ENCODE results near the gene MPPED2.

MPPED2 gene

GRCh38 chr11:30497600-30497999, 88.6 kb downstream of the MPPED2 start:
- TF ChIP-seq Cebpa-rat (IDR thresholded peaks at IDR 0.05), result no peak
- Histone ChIP-seq H3K4me2 (no peak overlapping the region), H3K9ac (no peak overlapping the region), H3K9me3 (no peaks in the 10 kb centered on the region), H3K27ac (no peak overlapping the region), H3K27me3 (no peaks in the 10 kb centered on the region), H4K20me1 (no peaks in the 10 kb centered on the region), H3K4me3 (no peak overlapping the region), H3K36me3 (peaks cover 5% of the 10 kb centered on the region; the same call in 1 of the 2 replicates), H3K4me1 (0 out of 2 replicates have a peak, but pooled peaks cover 5% of the 10 kb centered on the region)

GRCh38 chr11:30496935-30497334, 89.2 kb downstream of the MPPED2 start:
- Histone ChIP-seq H3K4me3 (no peak overlapping the region), H3K4me1 (0 out of 2 replicates have a peak, but pooled peaks cover 4% of the 10 kb centered on the region), H3K4me2 (no peak overlapping the region), H3K9ac (no peak overlapping the region), H3K36me3 (peaks cover 5% of the 10 kb centered on the region; the same call in 1 of the 2 replicates), H3K27me3 (no peaks in the 10 kb centered on the region), H3K27ac (no peak overlapping the region), H4K20me1 (no peaks in the 10 kb centered on the region), H3K9me3 (no peaks in the 10 kb centered on the region)
- no peak for TF ChIP-seq Cebpa-rat (IDR thresholded peaks at IDR 0.05)

GRCh38 chr11:30495437-30495836, 90.7 kb downstream of the MPPED2 start:
- Histone ChIP-seq H3K36me3 (peaks cover 5% of the 10 kb centered on the region; the same call in 1 of the 2 replicates), H3K4me3 (no peak overlapping the region), H4K20me1 (no peaks in the 10 kb centered on the region), H3K4me1 (no peaks in the 10 kb centered on the region), H3K9me3 (no peaks in the 10 kb centered on the region), H3K9ac (no peak overlapping the region), H3K4me2 (no peak overlapping the region), H3K27me3 (no peaks in the 10 kb centered on the region), H3K27ac (no peak overlapping the region)
- TF ChIP-seq Cebpa-rat (IDR thresholded peaks at IDR 0.05), result no peak

- no peak for TF ChIP-seq Cebpa-rat (IDR thresholded peaks at IDR 0.05)
- no peak overlapping the region for H3K27ac ChIP-seq
- H3K36me3 ChIP-seq, result peaks cover 18% of the 10 kb centered on the region; the same call in 1 of the 2 replicates
- H4K20me1 ChIP-seq, result no peaks in the 10 kb centered on the region
- no peaks in the 10 kb centered on the region for H3K9me3 ChIP-seq
- H3K9ac ChIP-seq, result no peak overlapping the region
- H3K4me1 ChIP-seq, result no peaks in the 10 kb centered on the region
- H3K4me2 ChIP-seq, result no peak overlapping the region
- no peaks in the 10 kb centered on the region for H3K27me3 ChIP-seq
- H3K4me3 ChIP-seq, result no peak overlapping the region
Observed at GRCh38 chr11:30489511-30489910, 96.6 kb downstream of the MPPED2 start.

- H3K9me3 ChIP-seq, result no peaks in the 10 kb centered on the region
- H3K4me1 ChIP-seq, result no peaks in the 10 kb centered on the region
- no peak overlapping the region for H3K4me3 ChIP-seq
- no peak for TF ChIP-seq Cebpa-rat (IDR thresholded peaks at IDR 0.05)
- no peak overlapping the region for H3K27ac ChIP-seq
- no peak overlapping the region for H3K4me2 ChIP-seq
- H3K36me3 ChIP-seq, result peaks cover 16% of the 10 kb centered on the region; the same call in 1 of the 2 replicates
- H4K20me1 ChIP-seq, result no peaks in the 10 kb centered on the region
- H3K9ac ChIP-seq, result no peak overlapping the region
- H3K27me3 ChIP-seq, result no peaks in the 10 kb centered on the region
Observed at GRCh38 chr11:30489076-30489475, 97.1 kb downstream of the MPPED2 start.

- no peaks in the 10 kb centered on the region for H3K4me1 ChIP-seq
- H3K36me3 ChIP-seq, result peaks cover 14% of the 10 kb centered on the region; the same call in 1 of the 2 replicates
- no peaks in the 10 kb centered on the region for H4K20me1 ChIP-seq
- H3K9me3 ChIP-seq, result no peaks in the 10 kb centered on the region
- H3K4me3 ChIP-seq, result no peak overlapping the region
- H3K4me2 ChIP-seq, result no peak overlapping the region
- H3K9ac ChIP-seq, result no peak overlapping the region
- TF ChIP-seq Cebpa-rat (IDR thresholded peaks at IDR 0.05), result no peak
- H3K27me3 ChIP-seq, result no peaks in the 10 kb centered on the region
- no peak overlapping the region for H3K27ac ChIP-seq
Observed at GRCh38 chr11:30488304-30488998, 97.7 kb downstream of the MPPED2 start.

GRCh38 chr11:30487200-30487898, 98.8 kb downstream of the MPPED2 start:
- TF ChIP-seq Cebpa-rat (IDR thresholded peaks at IDR 0.05), result no peak
- no peaks in the 10 kb centered on the region for H3K9me3 ChIP-seq
- H3K36me3 ChIP-seq, result peaks cover 14% of the 10 kb centered on the region; the same call in 1 of the 2 replicates
- H3K4me2 ChIP-seq, result no peak overlapping the region
- H3K9ac ChIP-seq, result no peak overlapping the region
- no peaks in the 10 kb centered on the region for H3K4me1 ChIP-seq
- H3K4me3 ChIP-seq, result no peak overlapping the region
- H3K27me3 ChIP-seq, result no peaks in the 10 kb centered on the region
- H3K27ac ChIP-seq, result no peak overlapping the region
- no peaks in the 10 kb centered on the region for H4K20me1 ChIP-seq

GRCh38 chr11:30485756-30486155, 100.4 kb downstream of the MPPED2 start:
- H4K20me1 ChIP-seq, result no peaks in the 10 kb centered on the region
- no peaks in the 10 kb centered on the region for H3K4me1 ChIP-seq
- H3K9ac ChIP-seq, result no peak overlapping the region
- peaks cover 14% of the 10 kb centered on the region; the same call in 1 of the 2 replicates for H3K36me3 ChIP-seq
- no peak for TF ChIP-seq Cebpa-rat (IDR thresholded peaks at IDR 0.05)
- H3K4me3 ChIP-seq, result no peak overlapping the region
- H3K9me3 ChIP-seq, result no peaks in the 10 kb centered on the region
- H3K4me2 ChIP-seq, result no peak overlapping the region
- H3K27ac ChIP-seq, result no peak overlapping the region
- H3K27me3 ChIP-seq, result no peaks in the 10 kb centered on the region

GRCh38 chr11:30485222-30485621, 100.9 kb downstream of the MPPED2 start:
- Histone ChIP-seq H3K27me3 (no peaks in the 10 kb centered on the region), H3K4me2 (no peak overlapping the region), H3K4me1 (no peaks in the 10 kb centered on the region), H3K4me3 (no peak overlapping the region), H3K27ac (no peak overlapping the region), H3K9me3 (no peaks in the 10 kb centered on the region), H3K9ac (no peak overlapping the region), H4K20me1 (no peaks in the 10 kb centered on the region), H3K36me3 (peaks cover 14% of the 10 kb centered on the region; the same call in 1 of the 2 replicates)
- no peak for TF ChIP-seq Cebpa-rat (IDR thresholded peaks at IDR 0.05)

- H3K4me1 ChIP-seq, result no peaks in the 10 kb centered on the region
- no peaks in the 10 kb centered on the region for H3K9me3 ChIP-seq
- no peaks in the 10 kb centered on the region for H4K20me1 ChIP-seq
- H3K36me3 ChIP-seq, result peaks cover 14% of the 10 kb centered on the region; the same call in 1 of the 2 replicates
- TF ChIP-seq Cebpa-rat (IDR thresholded peaks at IDR 0.05), result no peak
- H3K27me3 ChIP-seq, result no peaks in the 10 kb centered on the region
- H3K27ac ChIP-seq, result no peak overlapping the region
- no peak overlapping the region for H3K9ac ChIP-seq
- H3K4me3 ChIP-seq, result no peak overlapping the region
- no peak overlapping the region for H3K4me2 ChIP-seq
Observed at GRCh38 chr11:30483056-30483455, 103.1 kb downstream of the MPPED2 start.
